Uterus (tissue), 4 donors: ENCODE data around the gene LBHD2. TPM values are rescaled to one million over a fixed set of nuclear protein-coding genes. Genes with fewer than 3 reads are reported as not detected.

Experiments used
- DNase-seq, 2 donors: peaks; one replicate each; pipeline ENCODE4 v3.0.0-alpha.2; 2019 to 2020
- H3K27ac ChIP-seq, 2 donors: fragments of 200-600 bp; sonication (generic); 1 replicate in 1 of 2; 2 replicates in 1 of 2; pipeline ENCODE4 v1.5.1; 2016 to 2018
- H3K27me3 ChIP-seq, 2 donors: fragments of 200-600 bp; sonication (generic); one replicate each; pipeline ENCODE4 v1.5.1; 2018 to 2019; ENCODE audit warnings: control low read depth in 1 of 2
- H3K36me3 ChIP-seq, 2 donors: fragments of 200-600 bp; sonication (generic); one replicate each; pipeline ENCODE4 v1.5.1; 2019; ENCODE audit warnings: control low read depth in 1 of 2
- H3K4me1 ChIP-seq, 2 donors: fragments of 200-600 bp; sonication (generic); one replicate each; pipeline ENCODE4 v1.5.1; 2018 to 2019; ENCODE audit warnings: control low read depth in 1 of 2
- H3K4me3 ChIP-seq, 2 donors: fragments of 200-600 bp; sonication (generic); 1 replicate in 1 of 2; 2 replicates in 1 of 2; pipeline ENCODE4 v1.5.1; 2018 to 2019; ENCODE audit warnings: mild to moderate bottlenecking in 1 of 2
- H3K9me3 ChIP-seq, 2 donors: fragments of 200-600 bp; sonication (generic); one replicate each; pipeline ENCODE4 v1.5.1; 2019; ENCODE audit warnings: control low read depth in 1 of 2
- CTCF ChIP-seq, 4 experiments: fragments of 200-600 bp in 2 of 4; fragments of 450-650 bp in 2 of 4; sonication (generic) in 2 of 4; IDR thresholded peaks; one replicate each; pipeline ENCODE4 v1.5.1; 2016 to 2019; ENCODE audit warnings: antibody characterized with exemption in 4 of 4, mild to moderate bottlenecking in 2 of 4, moderate library complexity in 1 of 4
- POLR2A ChIP-seq, 2 donors: fragments of 450-650 bp; IDR thresholded peaks; one replicate each; pipeline ENCODE4 v1.6.1; 2016; ENCODE audit warnings: antibody characterized with exemption in 2 of 2, mild to moderate bottlenecking in 1 of 2, moderate library complexity in 1 of 2
- intact Hi-C: fragments of 100-400 bp; cut with DNase I; formaldehyde crosslinking; loops from one replicate; pipeline ENCODE4 v1.15.1; 2023; ENCODE audit warnings: low total_unique reads
- total RNA-seq, 4 donors: library from RNA; depleted of rRNA in 3 of 4; stranded (reverse); fragments of >200 nt in 3 of 4; gene quantifications; one replicate each; pipeline versions ENCODE4 v1.1.0 to v1.2.4, GENCODE V29; 2014 to 2023
- donor health status: DM: yes; HTN: yes; CAD: no.

LBHD2 gene
- total RNA-seq, 4 donors from 2014 or later, result not detected

- Histone ChIP-seq H3K4me3 (peak overlapping the region; percentile 68 to 76), H3K27me3 (no peaks in the 10 kb centered on the region), H3K27ac (peak overlapping the region; percentile 79 to 85), H3K36me3 (no peaks in the 10 kb centered on the region), H3K9me3 (no peaks in the 10 kb centered on the region), H3K4me1 (peaks cover 6 to 15% of the 10 kb centered on the region in 2 donors)
- intact Hi-C loops, result no loop called here
- TF ChIP-seq POLR2A (IDR thresholded peaks at IDR 0.05) (no peak), CTCF (IDR thresholded peaks at IDR 0.05) (no peak)
- peak in 1 of 2 donors; percentile 46 for DNase-seq
Observed at GRCh38 chr14:103058164-103059055, 25.6 kb upstream of the LBHD2 start.

DNA sequence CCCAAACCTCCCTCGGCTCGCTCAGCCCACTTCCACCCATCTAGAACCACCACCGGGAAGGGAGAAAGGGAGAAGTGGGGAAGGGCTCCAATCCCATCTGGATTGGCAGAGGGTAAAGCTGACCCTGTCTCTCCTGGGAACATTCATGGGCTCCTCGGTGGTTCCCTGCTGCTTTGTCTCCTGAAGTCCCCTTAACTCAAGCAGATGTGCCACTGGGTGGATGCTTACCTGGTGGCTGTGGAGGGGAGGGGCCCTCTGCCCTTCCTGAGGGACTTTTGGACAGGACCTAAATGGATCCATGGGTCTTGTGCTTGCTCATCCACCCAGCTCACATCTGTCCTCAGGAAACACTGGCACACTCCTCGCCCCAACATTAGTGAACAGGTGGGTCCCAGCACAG lies 24.5 kb upstream of the LBHD2 start:
- H3K4me1 ChIP-seq, result peaks cover 6 to 15% of the 10 kb centered on the region in 2 donors

GRCh38 chr14:103061482-103061976 lies 22.5 kb upstream of the LBHD2 start:
- intact Hi-C loops, result no loop called here
- H3K27me3 ChIP-seq, result no peaks in the 10 kb centered on the region
- no peaks in the 10 kb centered on the region for H3K9me3 ChIP-seq
- H3K36me3 ChIP-seq, result no peaks in the 10 kb centered on the region
- H3K27ac ChIP-seq, result no peak overlapping the region
- DNase-seq, result no peak
- TF ChIP-seq CTCF (IDR thresholded peaks at IDR 0.05) (no peak), POLR2A (IDR thresholded peaks at IDR 0.05) (no peak)
- peaks cover 0 to 7% of the 10 kb centered on the region in 2 donors for H3K4me1 ChIP-seq
- H3K4me3 ChIP-seq, result no peak overlapping the region

More for the DNA sequence above, 24.5 kb upstream of the LBHD2 start:
- Histone ChIP-seq H3K27ac (no peak overlapping the region), H3K4me3 (no peak overlapping the region), H3K9me3 (no peaks in the 10 kb centered on the region), H3K36me3 (no peaks in the 10 kb centered on the region), H3K27me3 (no peaks in the 10 kb centered on the region)
- DNase-seq, result no peak
- intact Hi-C loops, result no loop called here
- no peak for TF ChIP-seq CTCF (IDR thresholded peaks at IDR 0.05)

- intact Hi-C loops, result no loop called here
- no peaks in the 10 kb centered on the region for H3K9me3 ChIP-seq
- no peaks in the 10 kb centered on the region for H3K4me1 ChIP-seq
- H3K4me3 ChIP-seq, result no peak overlapping the region
- H3K36me3 ChIP-seq, result no peaks in the 10 kb centered on the region
- H3K27me3 ChIP-seq, result no peaks in the 10 kb centered on the region
- H3K27ac ChIP-seq, result no peak overlapping the region
- no peak for TF ChIP-seq CTCF (IDR thresholded peaks at IDR 0.05)
- TF ChIP-seq POLR2A (IDR thresholded peaks at IDR 0.05), result no peak
- DNase-seq, result no peak
Observed at GRCh38 chr14:103064436-103064835, 19.6 kb upstream of the LBHD2 start.

- no peaks in the 10 kb centered on the region for H3K4me1 ChIP-seq
- no peaks in the 10 kb centered on the region for H3K9me3 ChIP-seq
- no peak overlapping the region for H3K27ac ChIP-seq
- no peak for DNase-seq
- H3K36me3 ChIP-seq, result no peaks in the 10 kb centered on the region
- H3K27me3 ChIP-seq, result no peaks in the 10 kb centered on the region
- H3K4me3 ChIP-seq, result no peak overlapping the region
- intact Hi-C loops, result no loop called here
- TF ChIP-seq POLR2A (IDR thresholded peaks at IDR 0.05) (no peak), CTCF (IDR thresholded peaks at IDR 0.05) (no peak)
Observed at GRCh38 chr14:103064978-103065377, 19.0 kb upstream of the LBHD2 start.
